Smooth muscle cell (in vitro differentiated cells): ENCODE data around the gene ZNF763. TPM values are rescaled to one million over a fixed set of nuclear protein-coding genes. Genes with fewer than 3 reads are reported as not detected.

Source experiments
- DNase-seq: peaks from one replicate; lab custom pipeline; 2025; ENCODE audit not compliant: unreplicated experiment; lab: John Stamatoyannopoulos, UW
- H2AFZ ChIP-seq: fragments of 200-600 bp; sonication (generic); 2 replicates; pipeline ENCODE4 v1.6.0; 2016; ENCODE audit warnings: antibody characterized with exemption, low read depth, mild to moderate bottlenecking
- H3F3A ChIP-seq: fragments of 200-600 bp; sonication (generic); 2 replicates; pipeline ENCODE4 v1.6.0; 2017; ENCODE audit warnings: antibody characterized with exemption, low read depth
- H3K27ac ChIP-seq: fragments of 200-600 bp; sonication (generic); 2 replicates; pipeline ENCODE4 v1.5.1; 2016; ENCODE audit warnings: low read depth, mild to moderate bottlenecking
- H3K27me3 ChIP-seq: fragments of 200-600 bp; sonication (generic); 2 replicates; pipeline ENCODE4 v1.6.1; 2016; ENCODE audit warnings: low read depth, mild to moderate bottlenecking
- H3K36me3 ChIP-seq: fragments of 200-600 bp; sonication (generic); 2 replicates; pipeline ENCODE4 v1.5.1; 2016; ENCODE audit warnings: low read depth
- H3K4me1 ChIP-seq: fragments of 200-600 bp; sonication (generic); 2 replicates; pipeline ENCODE4 v1.5.1; 2016; ENCODE audit warnings: low read depth
- H3K4me2 ChIP-seq: fragments of 200-600 bp; sonication (generic); 2 replicates; pipeline ENCODE4 v1.6.0; 2016; ENCODE audit warnings: mild to moderate bottlenecking
- H3K4me3 ChIP-seq: fragments of 200-600 bp; sonication (generic); 2 replicates; pipeline ENCODE4 v1.5.1; 2016; ENCODE audit warnings: mild to moderate bottlenecking
- H3K79me2 ChIP-seq: fragments of 200-600 bp; sonication (generic); 2 replicates; pipeline ENCODE4 v1.6.0; 2016; ENCODE audit warnings: low read depth, mild to moderate bottlenecking
- H3K9ac ChIP-seq: fragments of 200-600 bp; sonication (generic); 2 replicates; pipeline ENCODE4 v1.6.0; 2016; ENCODE audit warnings: low read depth
- H3K9me3 ChIP-seq: fragments of 200-600 bp; sonication (generic); replicated peaks from 2 replicates; pipeline ENCODE4 v1.5.1; 2016; ENCODE audit warnings: low read depth
- H4K20me1 ChIP-seq: fragments of 200-600 bp; sonication (generic); 2 replicates; pipeline ENCODE4 v1.6.0; 2016; ENCODE audit warnings: low read depth
- CTCF ChIP-seq: fragments of 200-600 bp; sonication (generic); IDR thresholded peaks from 2 replicates; pipeline ENCODE4 v1.5.1; 2017; ENCODE audit warnings: borderline replicate concordance, mild to moderate bottlenecking, antibody characterized with exemption; ENCODE audit not compliant: insufficient read depth, poor library complexity, severe bottlenecking
- WGBS: methylation state at CpG from one replicate; pipeline ENCODE4 v1.1.7; 2016; ENCODE audit warnings: low lambda C conversion rate; 5-methylcytosine and 5-hydroxymethylcytosine counted together
- polyA plus RNA-seq: library from polyadenylated mRNA; unstranded; fragments of >200 nt; fragmentation: Nextera tagmentation; extraction: Ambion mirVana; gene quantifications from 2 replicates; pipeline ENCODE4 v1.2.1, GENCODE V29; 2016
- small RNA-seq: library from RNA; depleted of rRNA; stranded (forward); fragments of <200 nt; gene quantifications from one replicate; pipeline ENCODE3, GENCODE V24; 2014
- total RNA-seq: library from RNA; depleted of rRNA; stranded (reverse); fragments of >200 nt; gene quantifications from 2 replicates; pipeline ENCODE4 v1.2.3, GENCODE V29; 2014

The ZNF763 gene
- total and polyA plus RNA-seq, 2 experiments from 2014 or later = 0.53 to 1.6 TPM

GRCh38 chr19:12015753-12016116, 50.9 kb downstream of the ZNF763 start:
- Histone ChIP-seq H3K4me1 (no peaks in the 10 kb centered on the region), H3K79me2 (no peaks in the 10 kb centered on the region), H3K36me3 (peaks cover 54% of the 10 kb centered on the region), H3K27me3 (no peaks in the 10 kb centered on the region), H3K4me2 (no peak overlapping the region), H3K9ac (no peak overlapping the region), H3K4me3 (no peak overlapping the region), H3F3A (peaks cover 11% of the 10 kb centered on the region), H4K20me1 (no peaks in the 10 kb centered on the region), H3K9me3 (peaks cover 60% of the 10 kb centered on the region), H3K27ac (no peak overlapping the region), H2AFZ (no peak overlapping the region)
- TF ChIP-seq CTCF = no peak
- 78% methylated on average over 2 of the region's 2 CpGs for WGBS
- DNase-seq = no peak

Small RNA genes within 50 kb of the gene (small RNA-seq; reads per million reads assigned to genes)
- gene RNA5SP464 (not detected), gene RNA5SP465 (not detected)

Other genes with a start within 250 kb of the ZNF763 start
- gene ZNF823, start 226.1 kb upstream of the ZNF763 start, total RNA-seq = 5.7 and 12.1 TPM in 2 replicates
- 0.95 and 1.0 TPM in 2 replicates for gene ZNF823, start 226.1 kb upstream of the ZNF763 start, polyA plus RNA-seq
- gene ZNF441, start 198.0 kb upstream of the ZNF763 start, total RNA-seq = 7.6 and 9.3 TPM in 2 replicates
- gene ZNF441, start 198.0 kb upstream of the ZNF763 start, polyA plus RNA-seq = 2.7 and 2.8 TPM in 2 replicates
- gene ZNF491, start 166.5 kb upstream of the ZNF763 start, total RNA-seq = 3.6 and 6.1 TPM in 2 replicates
- gene ZNF491, start 166.5 kb upstream of the ZNF763 start, polyA plus RNA-seq = 1.1 and 1.4 TPM in 2 replicates
- 14.5 and 16.8 TPM in 2 replicates for gene ZNF440, start 150.8 kb upstream of the ZNF763 start, total RNA-seq
- gene ZNF440, start 150.8 kb upstream of the ZNF763 start, polyA plus RNA-seq = 3.6 and 5.0 TPM in 2 replicates
- 1.9 and 2.6 TPM in 2 replicates for gene ZNF439, start 116.3 kb upstream of the ZNF763 start, total RNA-seq
- 1.4 and 3.2 TPM in 2 replicates for gene ZNF439, start 116.3 kb upstream of the ZNF763 start, polyA plus RNA-seq
- 8.8 and 15.1 TPM in 2 replicates for gene ZNF69, start 77.3 kb upstream of the ZNF763 start, total RNA-seq
- gene ZNF69, start 77.3 kb upstream of the ZNF763 start, polyA plus RNA-seq = 4.6 and 8.2 TPM in 2 replicates
- gene ZNF700, start 39.9 kb upstream of the ZNF763 start, total RNA-seq = 8.3 and 10.4 TPM in 2 replicates
- 1.2 and 1.3 TPM in 2 replicates for gene ZNF700, start 39.9 kb upstream of the ZNF763 start, polyA plus RNA-seq
- gene ZNF433, start 70.6 kb downstream of the ZNF763 start, total RNA-seq = 6.9 and 10.2 TPM in 2 replicates
- gene ZNF433, start 70.6 kb downstream of the ZNF763 start, polyA plus RNA-seq = 2.6 and 3.0 TPM in 2 replicates
- gene ZNF878, start 87.9 kb downstream of the ZNF763 start, total RNA-seq = 0.36 and 2.5 TPM in 2 replicates
- gene ZNF878, start 87.9 kb downstream of the ZNF763 start, polyA plus RNA-seq = 1.5 TPM in 1 of 2 replicates, not detected in the other
- 4.4 and 10.4 TPM in 2 replicates for gene ZNF844, start 99.7 kb downstream of the ZNF763 start, total RNA-seq
- gene ZNF844, start 99.7 kb downstream of the ZNF763 start, polyA plus RNA-seq = 0.80 and 1.9 TPM in 2 replicates
- 1.3 and 4.2 TPM in 2 replicates for gene ZNF20, start 175.3 kb downstream of the ZNF763 start, total RNA-seq
- 0.46 and 1.5 TPM in 2 replicates for gene ZNF20, start 175.3 kb downstream of the ZNF763 start, polyA plus RNA-seq
- gene ZNF625, start 191.7 kb downstream of the ZNF763 start, total RNA-seq = 7.8 and 13.5 TPM in 2 replicates
- 0.66 and 1.0 TPM in 2 replicates for gene ZNF625, start 191.7 kb downstream of the ZNF763 start, polyA plus RNA-seq
- gene ZNF136, start 198.1 kb downstream of the ZNF763 start, total RNA-seq = 5.7 and 14.4 TPM in 2 replicates
- gene ZNF136, start 198.1 kb downstream of the ZNF763 start, polyA plus RNA-seq = 5.1 and 7.9 TPM in 2 replicates